Activated naive CD4-positive, alpha-beta T cell (primary cell): ENCODE measurements around the gene TMED6.
"Not testable (repeated sequence)": the region's sequence is repeated elsewhere in the genome, so short reads cannot be mapped to it uniquely, and the experiment has no call there.

Experiments
- DNase-seq, 4 experiments: peaks; one replicate each; lab custom pipeline; 2025; lab: John Stamatoyannopoulos, UW

The TMED6 gene

GRCh38 chr16:69360070-69360469 is 8.5 kb upstream of the TMED6 start:
- not testable (repeated sequence) for DNase-seq

DNA sequence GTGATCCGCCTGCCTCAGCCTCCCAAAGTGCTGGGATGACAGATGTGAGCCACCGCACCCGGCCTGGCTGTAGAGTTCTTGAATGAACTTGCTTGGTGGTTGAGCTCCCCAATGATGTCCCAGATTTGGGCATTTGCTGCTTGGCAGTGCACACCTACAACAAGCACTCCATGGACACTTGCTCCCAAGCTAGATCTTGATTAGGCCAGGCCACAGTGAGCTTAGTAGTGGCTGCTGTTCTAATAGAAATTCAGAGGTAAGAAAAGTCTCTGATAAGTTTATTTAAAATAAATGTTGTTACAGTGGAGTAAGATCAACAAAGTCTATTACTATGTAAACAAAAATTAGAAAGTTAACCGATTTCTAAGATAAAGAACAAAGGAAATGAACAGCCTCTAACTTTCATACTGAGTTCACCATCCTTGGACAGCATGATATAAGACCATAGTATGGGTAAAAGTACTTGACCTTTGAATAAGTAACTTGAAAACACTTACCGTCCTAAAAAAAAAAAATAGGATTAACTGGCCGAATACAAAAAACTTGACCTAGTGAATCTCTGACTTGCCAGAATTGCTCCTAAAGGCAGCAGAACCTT is 951 bp downstream of the TMED6 start:
- DNase-seq = no peak

DNA sequence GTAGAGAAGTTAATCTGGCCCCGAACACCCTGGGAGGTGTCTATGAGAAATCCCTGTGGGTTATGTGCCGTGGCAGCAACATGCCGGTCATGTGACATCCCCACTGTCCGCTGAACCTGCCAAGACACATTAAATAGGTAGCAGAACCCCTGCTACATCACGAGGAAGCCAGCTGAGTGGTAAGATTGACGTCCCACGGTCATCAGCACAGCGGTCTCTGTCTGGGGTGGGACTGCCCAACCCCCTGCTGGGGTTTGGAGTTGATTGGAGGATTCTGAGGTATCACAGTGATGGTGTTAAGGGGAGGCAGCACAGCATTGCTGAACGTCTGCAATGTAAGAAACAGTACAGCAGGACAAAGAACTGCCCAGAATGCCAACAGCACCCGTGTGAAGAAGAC is 2.0 kb downstream of the TMED6 start:
- DNase-seq = no peak

DNA sequence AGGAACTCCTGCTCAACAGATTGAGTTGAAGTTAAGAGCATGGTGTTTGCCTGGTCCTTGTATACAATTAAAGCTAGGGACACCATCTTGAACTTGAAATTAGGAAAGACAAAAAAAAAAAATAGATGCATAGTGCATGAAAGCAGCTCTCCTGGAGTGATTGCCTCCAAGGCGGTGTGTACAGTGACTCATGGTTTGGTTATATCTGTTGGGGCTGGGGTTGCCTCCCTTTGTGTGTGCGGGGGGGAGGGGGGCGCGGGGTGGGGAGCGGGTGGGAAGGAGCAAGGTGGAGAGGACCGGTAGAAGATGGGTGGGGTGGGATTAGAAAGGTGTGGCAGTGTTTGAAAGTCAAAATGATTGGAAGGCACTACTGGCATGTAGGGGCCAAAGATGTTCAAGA is 3.4 kb downstream of the TMED6 start:
- no peak for DNase-seq

DNA sequence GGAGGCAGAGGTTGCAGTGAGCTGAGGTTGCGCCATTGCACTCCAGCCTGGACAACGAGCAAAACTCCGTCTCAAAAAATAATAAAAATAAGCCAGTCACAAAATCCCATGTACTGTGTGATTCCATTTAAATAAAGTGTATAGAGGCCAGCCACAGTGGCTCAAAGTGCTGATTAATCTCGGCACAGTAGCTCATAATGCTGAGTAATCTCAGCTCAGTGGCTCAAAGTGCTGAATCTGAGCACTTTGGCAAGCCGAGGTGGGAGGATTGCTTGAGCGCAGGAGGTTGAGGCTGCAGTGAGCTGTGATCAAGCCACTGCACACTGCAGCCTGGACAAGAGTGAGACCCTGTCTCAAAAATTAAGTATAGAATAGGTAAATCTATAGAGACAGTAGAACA is 4.9 kb downstream of the TMED6 start:
- no peak for DNase-seq

DNA sequence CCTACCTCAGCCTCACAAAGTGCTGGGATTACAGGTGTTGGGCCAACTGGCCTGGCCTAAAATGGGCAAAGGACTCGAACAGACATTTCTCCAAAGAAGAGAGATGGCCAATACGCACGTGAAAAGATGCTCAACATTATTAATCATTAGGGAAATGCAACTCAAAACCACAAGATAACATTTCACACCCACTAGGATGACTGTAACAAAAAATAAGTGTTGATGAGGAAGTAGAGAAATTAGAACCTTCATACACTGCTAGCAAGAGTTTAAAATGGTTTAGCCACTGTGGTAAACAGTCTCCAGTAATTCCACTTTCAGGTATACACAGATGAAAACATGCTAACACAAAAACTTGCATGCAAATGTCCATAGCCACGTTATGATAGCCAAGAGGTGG is 5.7 kb downstream of the TMED6 start:
- DNase-seq = no peak

GRCh38 chr16:69344171-69344570 is 7.4 kb downstream of the TMED6 start:
- DNase-seq = no peak

DNA sequence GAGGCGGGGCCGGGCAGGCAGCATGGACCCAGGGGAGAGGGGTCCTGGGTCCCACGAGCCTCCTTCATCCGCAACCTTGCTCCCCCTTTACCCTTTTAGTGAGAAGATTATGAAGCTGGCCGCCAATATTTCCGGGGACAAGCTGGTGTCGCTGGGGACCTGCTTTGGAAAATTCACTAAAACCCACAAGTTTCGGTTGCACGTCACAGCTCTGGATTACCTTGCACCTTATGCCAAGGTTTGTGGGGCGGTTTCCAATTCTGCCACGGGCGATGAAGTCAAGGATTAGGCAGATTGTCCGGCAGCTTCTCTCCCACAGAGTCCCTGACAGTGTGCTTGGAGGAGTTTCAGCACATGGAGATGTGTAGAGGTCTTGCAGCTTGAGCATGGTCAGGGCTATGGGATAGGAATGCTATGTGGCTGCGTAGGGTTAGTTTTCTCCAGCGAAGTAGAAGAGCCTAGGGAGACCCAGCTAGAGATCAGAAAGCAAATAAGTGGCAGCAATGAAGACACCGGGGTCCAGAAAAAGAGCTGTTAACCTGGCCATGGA is 11.4 kb downstream of the TMED6 start:
- no peak for DNase-seq

GRCh38 chr16:69339289-69340094 is 12.1 kb downstream of the TMED6 start, which contains the start of the genes COG8 and NIP7:
COG8 (minus strand) TSS chr16:69339564; CDS start chr16:69339552, 12 bp downstream.
NIP7 (plus strand) TSS chr16:69339772; CDS start chr16:69339830, 58 bp downstream.
- peak; percentile 63 to 85 (median 81) for DNase-seq

GRCh38 chr16:69338557-69339288 is 12.9 kb downstream of the TMED6 start:
- no peak for DNase-seq

DNA sequence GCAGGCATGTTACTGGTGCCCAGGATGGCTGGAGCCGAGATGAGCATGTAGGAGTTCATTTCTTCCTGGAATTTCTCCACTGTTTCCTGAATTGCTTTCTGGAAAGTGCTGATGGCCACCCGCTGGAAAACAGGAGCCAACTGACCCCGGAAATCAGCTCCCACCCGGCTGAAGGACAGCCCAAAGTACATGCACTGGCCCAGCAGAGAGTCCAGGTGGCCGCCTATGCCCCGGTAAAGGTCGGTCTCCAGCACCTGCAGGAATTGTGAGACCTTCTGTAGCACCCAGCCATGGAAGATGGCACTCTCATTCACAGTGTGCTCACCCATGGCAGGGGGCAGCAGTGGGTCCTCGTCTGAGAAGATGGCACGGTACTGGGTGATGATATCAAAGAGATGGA is 16.9 kb downstream of the TMED6 start:
- no peak for DNase-seq

GRCh38 chr16:69330286-69331109 is 21.1 kb downstream of the TMED6 start, which contains the start of gene PDF:
PDF (minus strand) TSS chr16:69330588; CDS start chr16:69330570, 18 bp downstream.
- DNase-seq = peak; percentile 34 to 73 (median 62)

DNA sequence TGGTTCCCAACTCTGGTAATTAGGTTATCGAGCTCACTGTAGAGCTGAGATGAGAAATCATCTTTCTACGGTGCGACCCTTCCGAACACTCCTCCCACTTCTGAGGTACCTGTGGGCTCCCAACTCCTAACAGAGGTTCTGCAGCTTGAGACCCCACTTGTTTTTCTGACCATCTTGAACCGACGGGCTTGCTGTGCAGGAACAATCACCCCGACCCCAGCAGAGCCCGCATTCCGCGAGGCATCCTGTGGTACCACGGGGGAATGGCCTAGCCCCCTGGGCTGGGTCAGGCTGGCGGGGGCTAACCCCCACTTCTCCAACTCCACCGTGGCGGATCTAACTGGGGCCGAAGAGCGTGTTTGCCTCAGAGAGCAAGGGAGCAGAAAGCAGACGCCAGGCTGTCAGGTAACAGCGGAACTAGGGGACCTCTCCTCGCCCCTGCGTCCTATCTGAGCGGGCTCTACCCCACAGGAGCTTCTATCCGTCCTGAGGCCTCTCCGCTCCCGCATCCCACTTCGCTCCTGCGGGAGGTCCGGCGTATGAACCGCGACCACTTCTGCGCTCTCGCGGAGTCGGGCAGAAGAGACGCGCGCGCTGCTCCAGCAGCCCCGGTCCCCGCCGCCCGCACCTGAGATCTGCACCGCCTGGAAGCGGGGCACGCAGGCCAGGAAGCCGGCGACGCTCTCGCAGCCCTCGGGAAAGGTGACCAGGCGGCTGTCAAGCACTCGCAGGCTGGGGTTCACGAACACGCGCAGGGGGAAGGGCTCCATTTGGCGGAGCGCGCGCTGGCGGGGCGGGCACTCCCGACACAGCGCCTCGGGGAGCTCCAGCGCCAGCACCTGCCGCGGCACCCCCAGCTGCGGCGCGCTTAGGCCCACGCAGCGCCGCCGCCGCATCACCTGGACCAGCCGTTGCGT is 22.0 kb downstream of the TMED6 start:
- DNase-seq = peak in 1 of 4 experiments; percentile 55

DNA sequence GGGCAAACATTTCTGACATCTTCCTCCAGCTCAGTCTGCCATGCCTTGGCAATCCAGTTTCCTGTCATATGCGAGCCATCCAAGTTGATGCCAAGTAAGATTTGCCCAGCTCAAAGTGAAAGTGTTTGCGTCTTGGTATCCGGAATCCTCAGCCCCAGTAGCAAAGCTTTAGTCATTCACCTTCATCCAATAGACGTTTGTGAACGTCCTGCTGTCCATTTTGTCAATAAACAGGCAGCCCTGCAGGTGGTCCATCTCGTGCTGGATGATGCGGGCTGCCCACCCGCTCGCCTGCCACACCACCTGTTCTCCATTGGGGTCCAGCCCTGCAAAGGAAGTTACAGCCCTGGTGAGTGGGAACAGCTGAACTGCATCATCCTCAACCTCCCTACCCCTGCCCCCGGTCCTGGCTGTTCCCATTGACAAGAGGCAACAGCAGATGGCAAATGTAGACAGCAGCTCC is 22.7 kb downstream of the TMED6 start:
- no peak for DNase-seq

GRCh38 chr16:69327585-69328310 is 23.8 kb downstream of the TMED6 start:
- no peak for DNase-seq

DNA sequence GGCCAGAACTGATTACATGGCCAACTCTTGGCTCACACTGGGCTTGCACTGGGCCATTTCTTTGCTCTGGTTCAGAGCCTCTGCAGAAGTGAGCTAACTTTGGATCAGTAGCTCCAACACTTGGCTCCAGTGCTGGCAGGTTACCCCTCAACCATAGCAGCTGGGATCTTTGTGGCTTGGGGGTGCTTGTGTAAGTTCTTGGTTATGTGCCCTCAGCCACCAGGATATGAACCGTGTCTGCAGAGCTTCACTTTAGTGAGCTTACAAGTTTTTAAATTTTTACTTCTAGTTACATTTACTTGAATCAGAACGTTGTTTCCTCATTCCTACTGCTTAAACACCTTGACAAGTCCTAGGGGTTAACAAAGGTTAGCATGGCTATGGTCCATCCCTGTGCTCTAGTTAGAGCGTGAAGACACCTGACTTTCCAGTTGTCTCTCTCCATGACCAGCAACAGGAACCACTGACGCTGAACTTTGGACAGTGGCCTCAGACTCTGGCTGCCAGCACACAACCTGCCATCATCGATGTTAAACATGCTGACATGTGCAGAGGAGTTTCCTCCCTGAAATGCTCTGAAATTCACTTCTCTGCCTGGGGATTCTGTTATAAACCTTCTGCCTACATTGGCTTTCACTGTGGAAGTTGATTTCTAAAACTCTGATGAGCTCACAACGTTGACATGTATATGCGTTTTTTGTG is 25.3 kb downstream of the TMED6 start:
- no peak for DNase-seq

DNA sequence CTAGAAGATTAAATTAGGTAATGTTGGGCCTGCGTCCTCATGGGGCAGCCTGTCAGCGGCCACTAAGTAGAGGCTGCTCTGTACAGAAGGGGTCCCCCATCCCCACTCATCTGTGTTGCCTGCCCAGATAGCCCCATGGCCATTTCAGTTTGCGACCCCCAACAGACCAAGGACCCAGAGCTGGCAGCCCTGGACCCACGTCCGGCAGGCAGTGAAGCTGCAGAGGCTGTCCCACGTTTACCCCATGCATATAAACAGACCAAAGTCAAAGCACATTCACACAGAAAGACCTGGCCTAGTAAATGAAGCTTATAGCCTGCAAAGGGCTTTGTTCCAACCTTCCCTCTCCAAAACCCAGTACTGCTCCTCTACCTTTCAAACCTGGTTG is 25.8 kb downstream of the TMED6 start:
- no peak for DNase-seq

DNA sequence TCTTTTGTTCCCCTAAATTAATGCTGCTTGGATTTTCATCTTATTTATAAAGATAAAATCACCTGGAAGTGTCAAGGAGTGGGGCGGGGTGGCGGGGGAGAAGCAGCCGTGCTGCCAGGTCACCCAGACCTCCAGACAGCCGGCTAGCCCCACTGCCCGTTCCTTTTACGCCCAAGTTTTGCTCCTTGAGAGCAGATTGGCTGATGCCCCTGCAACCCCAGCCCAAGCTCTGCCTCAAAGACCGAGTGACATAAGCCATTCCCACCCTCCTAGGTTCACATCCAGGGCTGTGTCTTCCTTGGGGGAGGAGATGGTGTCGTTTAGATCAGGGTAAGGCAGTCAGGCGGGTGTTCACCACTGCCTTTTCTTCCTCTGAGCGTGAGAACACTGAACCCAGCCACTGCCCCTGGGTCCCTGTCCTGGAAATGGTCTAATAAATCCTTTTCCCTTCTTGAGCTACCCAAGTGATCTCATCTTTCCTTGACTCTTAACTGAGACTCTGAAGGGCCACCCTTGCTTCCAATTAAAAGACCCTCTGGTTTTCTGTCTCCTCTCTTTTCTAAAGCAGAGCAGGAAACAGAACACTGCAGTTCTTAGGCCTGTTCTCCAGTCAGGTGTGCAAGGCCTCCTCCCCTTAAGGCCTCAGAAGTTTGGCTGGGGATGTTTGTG is 26.9 kb downstream of the TMED6 start:
- no peak for DNase-seq
